Measurements from ENCODE around the gene CEP72.

CEP72 gene

DNA sequence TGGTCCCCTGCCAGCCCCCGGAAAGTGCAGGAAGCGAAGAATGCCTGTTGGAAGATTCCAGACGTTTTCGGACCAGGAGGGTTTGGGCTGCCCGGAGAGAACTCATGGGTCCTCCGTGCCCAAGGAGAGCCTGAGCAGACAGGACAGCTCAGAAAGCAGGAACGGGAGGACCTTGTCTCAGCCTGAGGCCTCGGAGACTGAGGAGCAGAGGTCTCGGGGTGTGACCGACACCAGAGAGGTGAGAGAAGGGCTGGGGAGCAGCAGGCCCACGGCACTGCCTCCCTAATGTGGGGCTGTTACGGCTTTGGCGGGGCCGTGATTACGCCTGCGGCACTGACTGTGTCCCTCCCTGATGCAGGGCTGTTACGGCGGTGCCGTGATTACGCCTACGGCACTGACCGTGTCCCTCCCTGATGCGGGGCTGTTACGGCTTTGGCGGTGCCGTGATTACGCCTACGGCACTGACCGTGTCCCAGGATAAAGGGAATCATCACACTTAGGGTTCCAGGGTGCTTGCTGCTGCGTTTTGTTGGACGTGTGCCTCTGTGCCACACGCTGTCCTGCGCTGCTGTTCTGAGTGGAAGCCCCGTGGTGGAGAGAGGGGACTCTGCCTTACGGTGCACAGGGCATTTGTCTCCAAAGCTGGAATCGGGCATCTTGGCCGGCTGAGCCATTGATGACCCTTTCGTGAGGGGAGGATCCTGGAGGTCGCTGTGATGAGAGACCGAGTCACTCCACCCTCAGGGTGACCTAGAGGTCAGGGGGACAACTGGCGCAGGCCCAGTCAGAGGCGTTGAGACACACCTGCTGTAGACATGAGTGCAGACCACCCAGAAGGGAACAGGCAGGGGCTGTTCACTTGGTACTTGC is 25.7 kb downstream of the CEP72 start:
- no peak for DNase-seq (ENCODE audit: low spot score in 2 of 2)
- H3K4me1 Mint-ChIP-seq: no peaks in the 10 kb centered on the region
- H3K27me3 Mint-ChIP-seq: no peaks in the 10 kb centered on the region
- no peak overlapping the region for H3K4me3 Mint-ChIP-seq
- ATAC-seq (ENCODE audit: low read depth): no peak
- peaks cover 64% of the 10 kb centered on the region for H3K36me3 Mint-ChIP-seq
- H3K9me3 Mint-ChIP-seq: peaks cover 2% of the 10 kb centered on the region
- H3K27ac Mint-ChIP-seq: no peak overlapping the region

DNA sequence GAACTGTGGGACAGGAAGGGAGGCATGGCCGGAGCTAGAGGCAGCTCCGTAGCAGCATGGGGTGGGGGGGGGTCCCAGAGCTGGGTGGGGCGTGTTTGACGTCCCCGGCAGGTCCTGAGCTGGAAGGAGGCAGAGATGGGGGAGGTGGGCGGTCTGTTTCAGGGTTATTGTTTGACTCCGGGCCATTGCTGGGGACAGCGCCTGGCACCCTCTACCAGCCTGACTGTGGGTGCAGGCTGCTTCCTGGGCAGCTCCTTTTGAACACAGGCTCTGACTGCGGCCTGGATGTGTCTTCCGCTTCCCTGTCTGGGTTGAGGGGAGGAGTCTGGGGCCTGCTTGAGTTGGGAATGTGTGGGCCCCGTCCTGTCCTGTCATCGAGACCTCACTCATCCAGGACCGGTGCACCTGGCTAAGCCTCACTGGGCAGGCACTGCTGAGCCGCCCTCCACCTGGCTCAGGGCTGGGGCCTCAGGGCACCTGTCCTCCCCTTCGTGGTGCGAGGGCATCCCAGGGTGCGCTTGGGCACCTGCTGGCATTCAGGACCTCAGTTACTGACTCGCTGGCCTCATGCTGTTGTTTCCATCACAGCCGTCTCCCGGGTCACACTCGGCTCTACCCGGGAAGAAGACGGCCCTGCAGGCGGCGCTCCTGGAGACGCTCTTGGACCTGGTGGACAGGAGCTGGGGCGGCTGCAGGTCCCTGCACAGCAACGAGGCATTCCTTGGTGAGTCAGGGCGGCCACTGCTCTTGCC is 26.5 kb downstream of the CEP72 start:
- Mint-ChIP-seq H3K4me1 (peaks cover 6% of the 10 kb centered on the region), H3K27ac (no peak overlapping the region), H3K4me3 (no peak overlapping the region), H3K27me3 (no peaks in the 10 kb centered on the region), H3K36me3 (peaks cover 61% of the 10 kb centered on the region), H3K9me3 (peaks cover 2% of the 10 kb centered on the region)
- ATAC-seq (ENCODE audit: low read depth) (no peak), DNase-seq (ENCODE audit: low spot score in 2 of 2) (no peak)

DNA sequence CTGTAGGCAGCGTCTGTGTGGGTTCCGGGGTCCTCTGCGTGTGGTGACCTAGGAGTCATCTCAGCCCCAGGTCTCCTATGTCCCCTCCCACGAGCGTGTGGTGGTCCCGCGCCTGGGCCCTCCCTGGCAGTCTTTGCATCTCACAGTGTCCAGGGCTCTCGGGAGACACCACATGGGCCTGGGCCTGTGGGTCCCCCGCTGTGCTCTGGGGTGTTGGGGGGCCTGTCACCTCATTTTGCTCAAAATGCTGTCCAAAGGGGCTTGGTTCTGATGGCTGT is 27.1 kb downstream of the CEP72 start:
- peaks cover 57% of the 10 kb centered on the region for H3K36me3 Mint-ChIP-seq
- H3K9me3 Mint-ChIP-seq: peaks cover 2% of the 10 kb centered on the region
- H3K4me1 Mint-ChIP-seq: peaks cover 9% of the 10 kb centered on the region

DNA sequence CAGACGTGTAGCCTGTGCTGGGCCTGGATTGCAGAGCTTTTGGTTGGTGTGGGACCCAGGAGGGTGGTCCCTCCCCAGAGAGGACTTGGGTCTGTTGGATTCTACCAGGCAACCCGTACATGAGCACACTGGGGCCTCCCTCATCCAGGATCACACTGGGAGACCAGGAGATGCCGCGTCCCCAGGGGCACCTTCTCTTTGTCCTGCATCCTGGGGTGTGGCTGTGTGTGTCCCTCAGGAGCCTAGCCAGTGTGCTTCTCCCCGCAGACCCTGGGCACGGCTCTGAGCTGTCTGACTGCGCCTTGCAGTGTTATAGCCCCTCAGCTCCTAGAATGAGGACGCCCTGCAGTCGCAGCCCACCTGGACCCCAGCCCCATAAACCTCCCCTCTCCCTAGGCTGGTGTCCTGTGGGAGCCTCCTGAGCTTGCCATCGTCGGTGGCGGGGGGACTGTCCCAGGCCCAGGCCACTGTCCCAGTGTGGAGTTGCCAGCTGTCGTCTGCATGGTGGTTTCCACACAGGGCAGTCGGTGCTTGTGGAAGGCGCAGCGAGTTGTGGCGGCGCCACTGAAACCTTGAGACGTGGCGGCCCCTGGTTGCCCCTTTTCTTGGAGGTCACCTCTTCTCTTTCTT is 27.6 kb downstream of the CEP72 start:
- no peak overlapping the region for H3K4me3 Mint-ChIP-seq
- H3K9me3 Mint-ChIP-seq: peaks cover 2% of the 10 kb centered on the region
- peaks cover 52% of the 10 kb centered on the region for H3K36me3 Mint-ChIP-seq
- peak overlapping the region; percentile 35 for H3K27ac Mint-ChIP-seq
- no peak for DNase-seq (ENCODE audit: low spot score in 2 of 2)
- no peak for ATAC-seq (ENCODE audit: low read depth)
- no peaks in the 10 kb centered on the region for H3K27me3 Mint-ChIP-seq
- H3K4me1 Mint-ChIP-seq: peaks cover 12% of the 10 kb centered on the region

More for the DNA sequence above, 27.1 kb downstream of the CEP72 start:
- no peak overlapping the region for H3K27ac Mint-ChIP-seq
- no peak overlapping the region for H3K4me3 Mint-ChIP-seq
- DNase-seq (ENCODE audit: low spot score in 2 of 2) (no peak), ATAC-seq (ENCODE audit: low read depth) (no peak)
- no peaks in the 10 kb centered on the region for H3K27me3 Mint-ChIP-seq

DNA sequence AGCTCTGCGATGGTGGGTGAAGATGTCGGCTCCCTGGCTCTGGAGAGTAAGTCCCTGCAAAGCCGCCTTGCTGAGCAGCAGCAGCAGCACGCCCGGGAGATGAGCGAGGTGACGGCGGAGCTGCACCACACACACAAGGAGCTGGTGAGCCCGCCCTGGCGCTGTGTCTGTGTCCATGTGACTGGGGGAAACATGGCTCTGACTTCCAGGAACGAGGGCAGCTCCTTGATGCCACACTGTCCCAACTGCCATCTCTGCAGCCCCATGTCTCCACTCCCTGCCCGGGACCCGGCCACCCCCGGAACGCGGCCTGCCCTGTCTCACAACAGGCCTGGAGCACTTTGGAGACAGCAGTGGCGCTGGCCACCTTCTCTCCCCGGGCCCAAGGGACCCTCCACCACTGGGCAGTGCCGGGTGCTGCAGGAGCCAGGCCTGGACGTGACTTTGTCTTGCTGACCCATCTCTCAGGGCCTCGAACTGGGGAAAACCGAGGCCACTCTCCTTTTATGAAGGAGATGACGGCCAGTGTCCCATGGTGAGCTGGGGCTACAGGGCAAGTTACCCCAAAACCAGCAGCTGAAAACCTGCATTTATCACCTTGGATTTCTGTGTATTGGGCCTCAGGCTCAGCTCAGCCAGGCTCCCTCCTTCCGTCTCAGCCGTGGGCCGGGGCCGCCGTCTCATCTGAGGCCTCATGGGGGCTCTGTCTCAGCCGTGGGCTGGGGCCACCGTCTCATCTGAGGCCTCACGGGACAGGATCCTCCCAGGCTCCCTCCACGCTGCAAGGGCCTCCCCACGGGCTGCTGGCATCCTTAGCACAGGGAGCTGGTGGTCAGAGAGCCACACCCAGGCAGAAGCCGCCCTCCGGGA is 28.6 kb downstream of the CEP72 start:
- Mint-ChIP-seq H3K27ac (peak overlapping the region; percentile 35), H3K4me1 (peaks cover 13% of the 10 kb centered on the region), H3K27me3 (no peaks in the 10 kb centered on the region), H3K36me3 (peaks cover 44% of the 10 kb centered on the region), H3K9me3 (no peaks in the 10 kb centered on the region), H3K4me3 (no peak overlapping the region)
- DNase-seq (ENCODE audit: low spot score in 2 of 2) (no peak), ATAC-seq (ENCODE audit: low read depth) (no peak)

DNA sequence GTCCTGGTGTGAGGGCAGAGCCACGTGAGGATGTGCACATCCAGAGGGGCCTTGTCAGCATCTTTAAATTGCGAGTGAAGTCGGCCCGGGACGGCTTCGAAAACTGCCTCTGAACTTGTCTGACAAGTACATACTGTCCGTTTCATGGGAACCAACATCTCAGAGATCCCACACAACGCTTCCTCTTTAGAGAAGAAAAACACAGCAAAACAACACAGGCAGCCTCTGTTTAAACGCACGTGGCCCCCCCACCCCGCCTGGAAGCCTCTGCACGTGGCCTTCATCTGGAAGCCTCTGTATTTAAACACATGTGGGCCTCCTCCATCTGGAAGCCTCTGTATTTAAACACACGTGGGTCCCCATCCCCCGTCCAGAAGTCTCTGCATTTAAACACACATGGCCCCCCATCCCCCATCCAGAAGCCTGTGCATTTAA is 29.2 kb downstream of the CEP72 start:
- ATAC-seq (ENCODE audit: low read depth) (no peak), DNase-seq (ENCODE audit: low spot score in 2 of 2) (no peak)
- Mint-ChIP-seq H3K4me3 (no peak overlapping the region), H3K36me3 (peaks cover 43% of the 10 kb centered on the region), H3K27me3 (no peaks in the 10 kb centered on the region), H3K4me1 (peaks cover 15% of the 10 kb centered on the region), H3K9me3 (no peaks in the 10 kb centered on the region), H3K27ac (no peak overlapping the region)

DNA sequence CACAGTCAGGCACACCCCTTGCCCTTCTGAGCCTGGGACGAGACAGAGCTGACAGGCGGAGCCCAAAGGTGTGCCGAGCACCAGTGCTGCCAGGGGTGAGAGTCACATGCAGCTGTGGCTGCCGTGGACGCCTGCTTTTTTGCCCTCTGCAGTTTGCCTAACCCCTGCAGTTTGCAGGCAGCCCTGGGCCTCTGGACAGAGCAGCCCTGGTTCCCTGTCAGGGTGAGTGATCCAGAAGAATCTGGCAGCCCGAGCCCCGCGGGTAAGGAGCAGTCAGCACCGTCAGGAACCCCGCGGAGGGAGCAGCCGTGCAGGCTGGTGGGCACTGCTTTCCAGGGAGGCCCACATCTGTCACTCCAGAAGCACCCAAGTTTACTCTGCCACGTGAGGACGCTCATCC is 30.3 kb downstream of the CEP72 start:
- no peaks in the 10 kb centered on the region for H3K27me3 Mint-ChIP-seq
- H3K4me3 Mint-ChIP-seq: no peak overlapping the region

DNA sequence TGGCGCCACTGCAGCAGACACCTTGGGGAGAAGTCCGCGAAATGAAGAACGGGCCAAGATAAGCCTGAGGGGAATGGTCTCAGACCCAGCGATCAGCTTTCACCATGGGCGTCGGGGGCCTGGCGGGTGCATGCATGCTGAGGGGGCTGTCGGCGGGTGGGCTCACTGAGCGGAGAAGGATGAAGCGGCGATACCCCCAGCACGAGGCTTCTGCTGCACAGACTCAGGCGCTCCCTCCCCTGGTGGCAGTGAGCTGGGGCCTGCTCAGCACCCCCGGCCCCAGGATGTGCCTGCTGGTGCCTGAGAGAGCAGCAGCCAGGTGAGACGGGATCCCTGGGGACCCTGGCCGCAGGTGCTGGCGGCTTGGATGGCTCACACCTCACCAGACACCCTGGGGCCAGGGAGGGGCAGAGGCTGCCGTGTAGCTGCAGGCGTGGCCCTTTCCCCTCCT is 31.2 kb downstream of the CEP72 start:
- Mint-ChIP-seq H3K27ac (no peak overlapping the region), H3K27me3 (no peaks in the 10 kb centered on the region), H3K36me3 (peaks cover 31% of the 10 kb centered on the region), H3K4me3 (peak overlapping the region; percentile 43), H3K4me1 (peaks cover 15% of the 10 kb centered on the region), H3K9me3 (no peaks in the 10 kb centered on the region)
- ATAC-seq (ENCODE audit: low read depth) (peak; percentile 82), DNase-seq (ENCODE audit: low spot score in 2 of 2) (peak; percentile 26 to 40)

More for the DNA sequence above, 30.3 kb downstream of the CEP72 start:
- no peak for ATAC-seq (ENCODE audit: low read depth)
- no peak overlapping the region for H3K27ac Mint-ChIP-seq
- H3K4me1 Mint-ChIP-seq: peaks cover 15% of the 10 kb centered on the region
- H3K36me3 Mint-ChIP-seq: peaks cover 37% of the 10 kb centered on the region
- DNase-seq (ENCODE audit: low spot score in 2 of 2): no peak
- no peaks in the 10 kb centered on the region for H3K9me3 Mint-ChIP-seq

DNA sequence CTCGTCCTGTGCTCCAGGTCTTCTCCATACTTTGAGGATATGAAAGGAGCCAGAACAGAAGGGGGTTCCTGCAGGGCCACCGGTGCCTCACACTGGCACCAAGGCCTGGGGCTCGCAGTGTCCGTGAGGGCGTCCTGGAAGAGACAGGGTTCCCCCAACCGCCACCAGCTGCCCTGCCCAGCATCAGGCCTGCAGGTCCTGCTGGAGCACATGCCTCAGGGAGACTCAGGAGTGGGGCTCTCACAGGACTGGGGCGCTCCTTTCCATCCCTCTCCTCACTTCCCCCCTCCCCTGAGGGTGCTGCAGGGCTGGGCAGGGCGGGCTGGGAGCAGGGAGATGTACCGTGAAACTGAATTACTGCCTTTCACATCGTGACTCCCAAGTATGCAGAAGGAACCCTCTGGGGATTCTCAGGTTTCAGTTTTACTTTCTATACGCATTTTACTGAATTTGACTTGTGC is 31.7 kb downstream of the CEP72 start:
- Mint-ChIP-seq H3K36me3 (peaks cover 31% of the 10 kb centered on the region), H3K9me3 (no peaks in the 10 kb centered on the region), H3K4me1 (peaks cover 15% of the 10 kb centered on the region), H3K27me3 (no peaks in the 10 kb centered on the region), H3K4me3 (peak overlapping the region; percentile 43), H3K27ac (peak overlapping the region; percentile 29)
- DNase-seq (ENCODE audit: low spot score in 2 of 2) (peak in 1 of 2 donors; percentile 31), ATAC-seq (ENCODE audit: low read depth) (peak; percentile 68)

DNA sequence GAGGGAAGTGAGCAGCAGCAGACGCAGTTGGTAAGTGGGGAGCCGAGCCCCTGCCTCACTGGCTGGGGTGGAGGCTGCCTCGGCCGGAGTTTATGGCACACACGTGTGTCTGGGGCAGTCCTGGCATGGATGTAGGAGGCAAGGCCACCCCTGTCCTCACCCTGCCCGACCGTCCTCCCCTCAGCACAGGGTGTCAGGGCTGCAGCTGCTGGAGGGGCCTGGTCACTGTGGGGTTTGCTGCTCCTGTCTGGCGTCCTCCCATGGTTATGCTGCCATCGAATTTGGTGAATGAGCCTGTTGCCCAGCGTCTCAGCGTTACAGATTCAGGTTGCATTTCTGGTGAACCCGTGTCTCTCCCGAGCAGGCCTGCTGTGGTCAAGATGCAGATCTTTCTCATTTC is 32.4 kb downstream of the CEP72 start:
- H3K27me3 Mint-ChIP-seq: no peaks in the 10 kb centered on the region
- H3K27ac Mint-ChIP-seq: peak overlapping the region; percentile 29
- H3K36me3 Mint-ChIP-seq: peaks cover 29% of the 10 kb centered on the region
- H3K4me1 Mint-ChIP-seq: peaks cover 15% of the 10 kb centered on the region
- H3K9me3 Mint-ChIP-seq: no peaks in the 10 kb centered on the region
- ATAC-seq (ENCODE audit: low read depth) (no peak), DNase-seq (ENCODE audit: low spot score in 2 of 2) (no peak)
- H3K4me3 Mint-ChIP-seq: peak overlapping the region; percentile 43

DNA sequence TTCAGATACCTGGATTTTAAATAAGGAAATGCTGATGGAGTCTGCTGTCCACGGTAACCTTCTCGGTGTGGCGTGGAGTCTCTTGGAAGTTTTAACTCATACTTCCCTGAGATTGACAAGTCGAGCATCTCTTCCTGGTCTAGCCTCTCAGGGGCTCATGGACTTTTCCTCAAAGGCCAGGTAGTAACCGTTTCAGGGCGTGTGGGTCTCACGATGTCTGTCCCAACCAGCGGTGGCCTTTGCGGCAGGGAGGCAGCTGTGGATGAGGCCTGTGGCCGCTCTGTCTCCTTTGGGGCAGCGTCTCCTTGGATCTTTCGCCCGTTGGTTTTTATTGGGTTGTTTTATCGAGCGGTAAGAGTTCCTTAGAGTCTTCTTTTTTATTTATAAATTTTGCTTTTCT is 32.8 kb downstream of the CEP72 start:
- DNase-seq (ENCODE audit: low spot score in 2 of 2): no peak
- H3K4me3 Mint-ChIP-seq: no peak overlapping the region
- H3K27me3 Mint-ChIP-seq: no peaks in the 10 kb centered on the region
- peaks cover 15% of the 10 kb centered on the region for H3K4me1 Mint-ChIP-seq
- H3K36me3 Mint-ChIP-seq: peaks cover 25% of the 10 kb centered on the region
- no peak overlapping the region for H3K27ac Mint-ChIP-seq
- no peaks in the 10 kb centered on the region for H3K9me3 Mint-ChIP-seq
- ATAC-seq (ENCODE audit: low read depth): no peak

DNA sequence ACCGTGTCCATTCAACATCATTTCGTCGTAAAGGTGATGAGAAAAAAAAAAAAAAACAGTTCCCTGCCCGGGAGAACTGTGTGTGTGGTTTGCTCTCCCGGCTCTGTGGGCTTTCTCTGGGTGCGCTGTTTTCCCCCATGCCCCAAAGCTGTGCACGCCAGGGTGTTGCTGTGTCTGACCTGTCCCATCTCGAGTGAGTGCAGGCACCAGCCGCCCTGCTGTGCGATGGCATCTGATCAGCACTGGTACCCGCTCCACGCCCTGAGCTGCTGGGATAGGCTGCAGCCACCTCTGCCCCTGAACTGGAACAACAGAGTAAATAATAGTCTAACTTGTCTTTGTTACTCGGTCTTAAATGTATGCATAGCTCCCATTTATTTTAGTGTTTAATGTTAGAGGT is 33.3 kb downstream of the CEP72 start:
- Mint-ChIP-seq H3K36me3 (peaks cover 21% of the 10 kb centered on the region), H3K27me3 (no peaks in the 10 kb centered on the region), H3K9me3 (no peaks in the 10 kb centered on the region), H3K27ac (no peak overlapping the region), H3K4me1 (peaks cover 15% of the 10 kb centered on the region), H3K4me3 (no peak overlapping the region)
- DNase-seq (ENCODE audit: low spot score in 2 of 2) (no peak), ATAC-seq (ENCODE audit: low read depth) (no peak)

DNA sequence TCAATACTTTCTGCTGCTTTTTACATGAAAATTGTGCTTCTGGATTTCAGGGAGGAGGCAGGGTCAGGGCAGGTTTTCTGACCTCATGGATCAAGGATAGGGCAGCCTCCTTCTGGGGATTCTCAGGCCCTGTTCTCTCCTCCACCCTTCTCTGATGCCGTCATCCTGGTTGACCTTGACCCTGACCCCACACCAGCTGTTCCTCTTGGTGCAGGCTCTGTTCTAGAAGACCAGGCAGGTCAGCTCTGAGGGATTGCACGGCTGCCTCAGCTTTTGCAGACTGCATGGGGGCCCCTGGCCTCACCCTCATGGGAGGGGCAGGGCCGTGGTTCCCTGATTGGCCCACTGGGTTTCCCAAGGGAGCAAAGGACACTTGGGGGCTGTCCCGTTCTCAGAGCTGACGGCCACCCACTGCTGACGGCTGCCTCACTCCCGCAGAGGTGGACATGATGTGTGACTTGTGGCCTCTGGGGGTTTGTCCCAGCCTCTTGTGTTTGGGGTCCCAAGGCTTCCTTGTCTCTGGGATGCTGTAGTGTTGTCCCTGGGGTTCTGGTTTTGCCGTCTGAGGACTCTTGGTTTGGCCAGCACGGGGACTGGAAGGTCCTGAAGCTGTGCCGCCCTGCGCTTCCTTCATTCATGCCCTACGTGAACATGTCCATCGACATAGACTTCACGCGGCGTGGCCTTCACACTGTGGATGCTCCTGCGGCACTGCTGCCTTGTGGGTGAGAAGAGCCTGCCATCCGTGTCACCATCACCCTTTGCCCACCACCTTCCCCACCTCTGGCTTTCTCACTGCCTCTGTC is 34.5 kb downstream of the CEP72 start:
- H3K9me3 Mint-ChIP-seq: no peaks in the 10 kb centered on the region
- ATAC-seq (ENCODE audit: low read depth) (no peak), DNase-seq (ENCODE audit: low spot score in 2 of 2) (no peak)
- no peak overlapping the region for H3K27ac Mint-ChIP-seq
- peaks cover 11% of the 10 kb centered on the region for H3K36me3 Mint-ChIP-seq
- H3K27me3 Mint-ChIP-seq: no peaks in the 10 kb centered on the region
- H3K4me3 Mint-ChIP-seq: no peak overlapping the region
- H3K4me1 Mint-ChIP-seq: peaks cover 15% of the 10 kb centered on the region
